HG02763 (cell line): ENCODE measurements around the gene MATK.

Experiments used
- ATAC-seq: cut with Tn5 transposase; IDR thresholded peaks from one replicate; pipeline ENCODE4 v1.9.1; 2021; ENCODE audit warnings: mild to moderate bottlenecking, moderate library complexity; ENCODE audit not compliant: unreplicated experiment

The MATK gene

DNA sequence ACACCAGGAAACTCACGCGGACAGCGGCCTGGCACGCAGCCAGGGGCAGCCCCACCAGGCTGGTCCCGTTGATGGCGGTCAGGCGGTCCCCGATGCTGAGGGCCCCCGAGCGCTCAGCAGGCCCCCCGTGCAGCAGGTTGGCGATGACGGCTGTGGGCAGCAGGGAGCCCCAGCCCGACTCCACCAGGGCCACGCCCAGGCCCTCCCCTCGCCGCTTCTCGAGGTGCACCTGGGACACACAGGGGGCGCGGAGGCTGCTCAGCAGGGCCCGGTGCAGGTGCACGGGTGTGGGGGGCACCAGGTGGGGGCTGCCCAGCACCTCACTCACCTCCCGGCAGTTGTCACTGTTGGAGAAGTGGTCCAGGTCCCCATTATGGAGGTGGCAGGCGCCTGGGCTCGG is 33.7 kb downstream of the MATK start:
- ATAC-seq, result no peak

GRCh38 chr19:3751236-3751635 is 34.9 kb downstream of the MATK start:
- ATAC-seq, result no peak

- no peak for ATAC-seq
Observed at GRCh38 chr19:3750211-3750610, 36.0 kb downstream of the MATK start.

DNA sequence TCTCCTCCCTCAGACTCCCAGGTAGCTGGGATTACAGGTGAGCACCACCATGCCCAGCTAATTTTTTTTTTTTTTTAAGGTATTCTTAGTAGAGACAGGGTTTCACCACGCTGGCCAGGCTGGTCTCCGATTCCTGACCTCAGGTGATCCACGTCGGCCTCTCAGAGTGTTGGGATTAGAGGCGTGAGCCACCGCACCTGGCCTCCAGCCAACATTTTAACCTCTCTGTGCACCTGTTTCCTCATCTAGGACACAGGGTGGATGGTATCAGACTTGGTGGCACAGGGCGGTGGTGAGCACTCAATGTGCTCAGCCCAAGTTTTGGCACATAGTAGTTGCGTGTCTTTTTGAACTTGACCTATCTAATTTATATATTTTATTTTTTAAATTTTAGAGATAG is 37.2 kb downstream of the MATK start:
- no peak for ATAC-seq

GRCh38 chr19:3746371-3747056 is 39.7 kb downstream of the MATK start:
- ATAC-seq, result no peak

GRCh38 chr19:3745363-3746045 is 40.7 kb downstream of the MATK start:
- no peak for ATAC-seq

DNA sequence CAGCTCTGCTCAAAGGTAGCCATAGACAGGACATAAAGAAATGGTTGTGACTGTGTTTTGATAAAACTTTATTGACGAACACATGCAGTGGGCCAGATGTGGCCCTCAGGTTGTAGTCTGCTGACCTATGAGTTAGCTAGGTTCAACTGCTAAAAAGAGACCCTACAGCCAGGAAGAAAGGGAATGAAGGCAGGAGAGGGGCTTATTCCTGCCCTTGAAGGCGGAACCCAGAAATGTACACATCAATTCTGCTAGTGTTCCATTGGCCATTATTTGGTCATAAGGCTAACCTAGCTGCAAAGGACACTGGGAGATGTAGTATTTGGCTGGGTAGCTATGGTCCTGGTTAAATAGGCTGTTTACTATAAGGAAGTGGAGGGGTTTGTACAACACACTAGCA is 42.7 kb downstream of the MATK start:
- ATAC-seq, result no peak

DNA sequence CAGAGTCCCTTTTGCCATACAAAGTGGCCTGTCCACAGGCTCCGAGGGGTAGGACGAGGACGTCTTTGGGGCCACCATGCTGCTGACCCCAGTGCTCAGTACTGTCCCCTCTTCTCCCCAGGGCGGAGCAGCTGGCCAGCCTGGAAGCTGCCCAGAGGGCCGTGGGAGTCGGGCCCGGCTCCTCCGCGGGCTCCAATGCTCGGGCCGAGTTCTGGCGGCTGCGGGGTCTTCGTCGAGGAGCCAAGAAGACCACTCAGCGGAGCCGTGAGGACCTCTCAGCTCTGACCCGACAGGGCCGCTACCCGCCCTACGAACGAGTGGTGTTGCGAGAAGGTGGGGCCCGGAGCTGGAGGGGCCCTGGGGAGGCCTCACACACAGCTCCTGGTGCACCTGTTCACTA is 45.8 kb downstream of the MATK start:
- ATAC-seq, result no peak

DNA sequence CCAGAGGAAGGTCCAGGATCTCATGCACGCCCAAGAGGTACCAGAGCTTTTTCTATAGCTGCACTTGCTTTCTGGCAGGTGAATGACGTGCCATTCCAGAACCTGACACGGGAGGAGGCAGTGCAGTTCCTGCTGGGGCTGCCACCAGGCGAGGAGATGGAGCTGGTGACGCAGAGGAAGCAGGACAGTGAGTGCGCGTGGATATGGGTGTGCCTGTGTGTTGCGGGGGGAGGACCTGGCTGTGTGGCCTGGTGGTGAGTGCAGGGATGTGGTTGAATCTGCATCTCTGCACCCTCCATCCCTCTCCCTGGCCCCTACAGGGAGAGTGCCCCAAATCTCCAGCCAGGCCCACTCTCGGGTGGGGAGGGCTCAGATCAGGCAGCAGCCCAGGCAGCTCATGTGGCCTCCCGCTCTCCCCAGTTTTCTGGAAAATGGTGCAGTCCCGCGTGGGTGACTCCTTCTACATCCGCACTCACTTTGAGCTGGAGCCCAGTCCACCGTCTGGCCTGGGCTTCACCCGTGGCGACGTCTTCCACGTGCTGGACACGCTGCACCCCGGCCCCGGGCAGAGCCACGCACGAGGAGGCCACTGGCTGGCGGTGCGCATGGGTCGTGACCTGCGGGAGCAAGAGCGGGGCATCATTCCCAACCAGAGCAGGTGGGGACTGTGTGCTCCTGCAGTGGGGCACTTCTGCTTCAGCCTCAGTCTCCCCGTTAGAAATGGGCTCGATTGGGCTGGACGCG is 47.5 kb downstream of the MATK start:
- ATAC-seq, result no peak

- no peak for ATAC-seq
Observed at GRCh38 chr19:3737487-3738205, 48.5 kb downstream of the MATK start.

DNA sequence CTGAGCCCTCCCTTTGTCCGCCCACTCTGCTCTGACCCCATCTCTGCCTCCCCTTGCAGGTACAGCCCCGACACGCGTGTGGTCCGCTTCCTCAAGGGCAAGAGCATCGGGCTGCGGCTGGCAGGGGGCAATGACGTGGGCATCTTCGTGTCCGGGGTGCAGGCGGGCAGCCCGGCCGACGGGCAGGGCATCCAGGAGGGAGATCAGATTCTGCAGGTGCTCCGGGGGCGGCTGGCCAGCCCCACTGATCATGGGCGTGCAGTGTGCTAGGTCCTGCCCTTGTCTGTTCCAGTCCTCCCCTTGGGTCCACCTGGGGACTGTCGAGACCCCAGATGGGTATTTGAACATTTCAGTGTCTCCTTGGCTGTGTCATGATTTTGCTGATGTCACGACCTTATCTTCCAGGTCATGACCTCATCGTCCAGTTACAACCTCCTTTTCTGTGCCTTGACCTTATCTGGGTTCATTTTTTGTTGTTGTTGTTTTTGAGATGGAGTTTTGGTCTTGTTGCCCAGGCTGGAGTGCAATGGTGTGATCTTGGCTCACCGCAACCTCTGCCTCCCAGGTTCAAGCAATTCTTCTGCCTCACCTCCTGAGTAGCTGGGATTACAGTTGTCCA is 50.0 kb downstream of the MATK start:
- ATAC-seq, result no peak

DNA sequence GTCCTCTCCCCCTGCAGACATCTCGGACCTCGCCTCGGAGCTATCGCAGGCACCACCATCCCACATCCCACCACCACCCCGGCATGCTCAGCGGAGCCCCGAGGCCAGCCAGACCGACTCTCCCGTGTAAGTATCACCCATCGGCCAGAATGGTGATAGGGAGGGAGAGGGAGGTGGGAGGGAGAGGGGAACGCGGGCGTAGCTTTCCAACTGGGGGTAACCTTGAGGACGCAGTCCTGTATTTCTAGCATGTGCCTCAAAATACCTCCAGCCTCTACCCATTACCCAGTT is 51.9 kb downstream of the MATK start:
- ATAC-seq, result no peak

- ATAC-seq, result no peak
Observed at GRCh38 chr19:3733549-3734309, 52.5 kb downstream of the MATK start.

DNA sequence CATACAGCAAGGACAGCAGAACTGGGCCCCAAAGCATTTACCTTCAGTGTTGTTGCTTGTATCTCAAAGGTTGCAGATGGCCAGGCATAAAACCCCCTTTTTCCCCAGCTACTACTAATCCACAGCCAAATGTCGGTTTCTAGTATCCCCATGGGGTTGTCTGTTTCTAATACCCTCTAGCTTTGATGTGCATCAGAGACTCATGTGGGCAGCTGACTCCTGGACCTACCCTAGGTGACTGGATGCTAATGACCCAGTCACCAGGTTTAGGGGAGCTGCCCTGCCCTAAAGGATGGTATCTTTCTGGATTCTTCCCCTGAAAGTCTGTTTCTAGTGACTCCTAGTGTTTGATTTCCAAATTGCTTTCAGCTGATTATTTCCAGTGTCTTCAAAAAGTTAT is 54.1 kb downstream of the MATK start:
- no peak for ATAC-seq

GRCh38 chr19:3730457-3730958 is 55.7 kb downstream of the MATK start:
- no peak for ATAC-seq
